DOHH2 (cell line): ENCODE data around the gene ST7.

ENCODE experiments used
- H3F3A ChIP-seq: fragments of 200-600 bp; sonication (generic), shearing (Covaris generic); 2 replicates; pipeline ENCODE4 v1.6.0; 2016; ENCODE audit warnings: antibody characterized with exemption, mild to moderate bottlenecking; ENCODE audit not compliant: control insufficient read depth, insufficient read depth
- H3K27ac ChIP-seq: fragments of 200-600 bp; sonication (generic); 2 replicates; pipeline ENCODE4 v1.5.1; 2014; ENCODE audit warnings: low read depth, mild to moderate bottlenecking, low read length, moderate library complexity
- H3K27me3 ChIP-seq: fragments of 200-600 bp; sonication (generic); 2 replicates; pipeline ENCODE4 v1.6.1; 2014; ENCODE audit warnings: mild to moderate bottlenecking, low read length, mixed read lengths; ENCODE audit not compliant: control insufficient read depth
- H3K36me3 ChIP-seq: fragments of 200-600 bp; sonication (generic); 2 replicates; pipeline ENCODE4 v1.6.1; 2014; ENCODE audit warnings: mild to moderate bottlenecking, low read length, moderate library complexity, mixed read lengths; ENCODE audit not compliant: control insufficient read depth
- H3K4me1 ChIP-seq: fragments of 200-600 bp; sonication (generic); 2 replicates; pipeline ENCODE4 v1.6.1; 2014; ENCODE audit warnings: mild to moderate bottlenecking, low read length, mixed read lengths; ENCODE audit not compliant: control insufficient read depth
- H3K4me2 ChIP-seq: fragments of 200-600 bp; sonication (generic); 2 replicates; pipeline ENCODE4 v1.6.0; 2014; ENCODE audit warnings: mild to moderate bottlenecking, low read length, moderate library complexity
- H3K4me3 ChIP-seq: fragments of 200-600 bp; sonication (generic); 2 replicates; pipeline ENCODE4 v1.5.1; 2014; ENCODE audit warnings: mild to moderate bottlenecking, low read length, mixed read lengths
- H3K79me2 ChIP-seq: fragments of 200-600 bp; sonication (generic); 2 replicates; pipeline ENCODE4 v1.6.1; 2014; ENCODE audit warnings: mild to moderate bottlenecking, low read length, mixed read lengths; ENCODE audit not compliant: control insufficient read depth
- H3K9me2 ChIP-seq: fragments of 200-600 bp; sonication (generic); replicated peaks from 2 replicates; pipeline ENCODE4 v1.6.1; 2014; ENCODE audit warnings: mild to moderate bottlenecking, low read length, mixed read lengths; ENCODE audit not compliant: control insufficient read depth
- H3K9me3 ChIP-seq: fragments of 200-600 bp; sonication (generic); 2 replicates; pipeline ENCODE4 v1.6.1; 2014; ENCODE audit warnings: antibody characterized with exemption, low read length, mixed read lengths; ENCODE audit not compliant: control insufficient read depth, insufficient read depth
- H4K20me1 ChIP-seq: fragments of 200-600 bp; sonication (generic); 2 replicates; pipeline ENCODE4 v1.6.0; 2014; ENCODE audit warnings: low read depth, mild to moderate bottlenecking, antibody characterized with exemption, low read length, moderate library complexity; ENCODE audit not compliant: control insufficient read depth, insufficient read depth
- EZH2phosphoT487 ChIP-seq: fragments of 200-600 bp; sonication (generic); IDR thresholded peaks from 2 replicates; pipeline ENCODE4 v1.6.1; 2017; ENCODE audit warnings: borderline replicate concordance, mild to moderate bottlenecking, antibody characterized with exemption, low read length, moderate library complexity, mixed read lengths
- TF ChIP-seq, protein P1 (sequence below): fragments of 200-600 bp; sonication (generic); IDR thresholded peaks from one replicate; pipeline ENCODE4 v1.5.1; 2014; ENCODE audit warnings: antibody characterized with exemption, mild to moderate bottlenecking, low read depth, low read length; ENCODE audit not compliant: poor library complexity, severe bottlenecking

The ST7 gene

DNA sequence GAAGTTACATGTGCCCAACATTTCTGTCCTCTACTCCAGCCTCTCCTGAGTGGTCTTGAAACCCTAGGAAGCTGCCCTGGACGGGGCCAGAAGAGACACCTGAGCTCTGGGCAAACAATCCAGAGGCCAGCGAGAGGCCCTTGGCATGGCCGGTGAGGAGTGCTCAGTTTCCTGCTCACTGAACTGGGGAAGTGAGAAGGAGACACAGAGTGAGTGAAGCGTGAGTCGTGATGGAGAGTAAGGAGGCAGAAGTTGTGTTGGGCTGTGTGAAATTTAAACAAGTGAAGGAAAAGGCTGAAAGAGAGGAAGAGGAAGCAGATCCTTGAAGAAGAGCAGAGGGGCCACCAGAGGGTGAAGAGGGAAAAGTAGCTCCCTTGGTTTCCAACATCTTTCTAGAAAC lies 296.4 kb downstream of the ST7 start:
- no peaks in the 10 kb centered on the region for H3K36me3 ChIP-seq
- no peak overlapping the region for H3K27ac ChIP-seq
- TF ChIP-seq, protein P1, sequence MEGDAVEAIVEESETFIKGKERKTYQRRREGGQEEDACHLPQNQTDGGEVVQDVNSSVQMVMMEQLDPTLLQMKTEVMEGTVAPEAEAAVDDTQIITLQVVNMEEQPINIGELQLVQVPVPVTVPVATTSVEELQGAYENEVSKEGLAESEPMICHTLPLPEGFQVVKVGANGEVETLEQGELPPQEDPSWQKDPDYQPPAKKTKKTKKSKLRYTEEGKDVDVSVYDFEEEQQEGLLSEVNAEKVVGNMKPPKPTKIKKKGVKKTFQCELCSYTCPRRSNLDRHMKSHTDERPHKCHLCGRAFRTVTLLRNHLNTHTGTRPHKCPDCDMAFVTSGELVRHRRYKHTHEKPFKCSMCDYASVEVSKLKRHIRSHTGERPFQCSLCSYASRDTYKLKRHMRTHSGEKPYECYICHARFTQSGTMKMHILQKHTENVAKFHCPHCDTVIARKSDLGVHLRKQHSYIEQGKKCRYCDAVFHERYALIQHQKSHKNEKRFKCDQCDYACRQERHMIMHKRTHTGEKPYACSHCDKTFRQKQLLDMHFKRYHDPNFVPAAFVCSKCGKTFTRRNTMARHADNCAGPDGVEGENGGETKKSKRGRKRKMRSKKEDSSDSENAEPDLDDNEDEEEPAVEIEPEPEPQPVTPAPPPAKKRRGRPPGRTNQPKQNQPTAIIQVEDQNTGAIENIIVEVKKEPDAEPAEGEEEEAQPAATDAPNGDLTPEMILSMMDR = no peak
- TF ChIP-seq EZH2phosphoT487 = no peak
- H3K9me2 ChIP-seq = no peaks in the 10 kb centered on the region
- H3F3A ChIP-seq = no peaks in the 10 kb centered on the region
- no peak overlapping the region for H3K4me3 ChIP-seq
- H3K4me2 ChIP-seq = no peak overlapping the region
- peaks cover 20% of the 10 kb centered on the region for H3K27me3 ChIP-seq
- H3K4me1 ChIP-seq = no peaks in the 10 kb centered on the region
- H3K79me2 ChIP-seq = no peaks in the 10 kb centered on the region
- no peaks in the 10 kb centered on the region for H4K20me1 ChIP-seq
- peaks cover 3% of the 10 kb centered on the region; the same call in 1 of the 2 replicates for H3K9me3 ChIP-seq

DNA sequence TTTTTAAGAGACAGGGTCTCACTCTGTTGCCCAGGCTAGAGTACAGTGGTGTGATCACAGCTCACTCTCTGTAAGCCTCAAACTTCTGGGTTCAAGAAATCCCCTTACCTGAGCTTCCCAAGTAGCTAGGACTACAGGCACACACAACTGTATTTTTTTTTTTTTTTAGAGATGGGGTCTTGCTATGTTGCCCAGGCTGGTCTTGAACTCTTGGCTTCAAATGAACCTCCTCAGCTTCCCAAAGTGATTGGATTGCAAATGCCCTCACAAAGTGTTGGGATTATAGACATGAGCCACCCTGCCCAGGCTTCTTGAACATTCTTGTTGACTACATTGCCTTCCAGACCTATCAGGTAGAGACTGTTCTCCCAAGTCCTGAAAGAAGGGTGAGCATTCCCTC lies 296.9 kb downstream of the ST7 start:
- Histone ChIP-seq H3F3A (no peaks in the 10 kb centered on the region), H3K9me3 (peaks cover 3% of the 10 kb centered on the region; the same call in 1 of the 2 replicates), H3K36me3 (no peaks in the 10 kb centered on the region), H4K20me1 (no peaks in the 10 kb centered on the region), H3K27ac (no peak overlapping the region), H3K79me2 (no peaks in the 10 kb centered on the region), H3K4me2 (no peak overlapping the region), H3K4me1 (no peaks in the 10 kb centered on the region), H3K27me3 (peaks cover 20% of the 10 kb centered on the region), H3K9me2 (no peaks in the 10 kb centered on the region), H3K4me3 (no peak overlapping the region)
- TF ChIP-seq EZH2phosphoT487 = no peak
- TF ChIP-seq, protein P1 = no peak

DNA sequence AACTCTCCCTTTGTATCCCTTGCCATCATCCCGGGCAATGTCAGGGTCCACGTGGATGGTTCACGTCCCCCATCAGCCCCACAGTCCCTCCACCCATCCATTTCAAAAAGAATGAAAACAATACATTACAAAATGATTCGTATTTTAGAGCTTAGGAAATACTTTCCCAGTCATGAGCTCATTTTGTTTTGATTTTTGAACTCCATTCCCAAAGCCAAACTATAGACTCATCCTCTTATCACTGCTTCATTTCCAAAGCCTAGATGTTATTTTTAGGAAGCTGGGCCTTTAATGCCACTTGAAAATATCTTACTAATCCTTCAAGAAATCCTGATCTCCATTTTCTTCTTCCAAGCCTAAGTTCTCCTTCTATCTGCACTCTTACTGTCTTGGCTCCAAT lies 297.5 kb downstream of the ST7 start:
- peaks cover 20% of the 10 kb centered on the region for H3K27me3 ChIP-seq
- no peak for TF ChIP-seq EZH2phosphoT487
- TF ChIP-seq, protein P1 = no peak

DNA sequence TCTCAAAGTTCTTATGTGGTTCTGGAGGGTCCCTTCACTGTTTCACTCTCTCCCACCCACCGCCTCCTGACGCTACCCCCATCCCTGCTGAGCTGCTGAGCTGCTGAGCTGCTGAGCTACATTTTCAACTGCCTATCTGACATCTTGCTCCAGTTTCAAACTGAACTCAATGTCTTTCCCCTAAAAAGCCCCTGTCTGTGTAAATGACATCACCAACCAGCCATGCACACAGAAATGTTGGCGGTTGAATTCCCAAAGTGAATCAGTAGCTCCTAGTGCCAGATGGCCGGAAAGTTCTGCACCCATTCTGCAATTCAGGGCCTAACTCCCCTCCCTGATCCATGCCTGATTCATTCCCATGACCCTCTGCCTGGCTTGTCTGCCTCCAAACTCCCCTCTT lies 298.4 kb downstream of the ST7 start:
- H3K79me2 ChIP-seq = no peaks in the 10 kb centered on the region
- H3K36me3 ChIP-seq = no peaks in the 10 kb centered on the region
- H3K27ac ChIP-seq = no peak overlapping the region
- H3F3A ChIP-seq = no peaks in the 10 kb centered on the region
- H3K4me1 ChIP-seq = no peaks in the 10 kb centered on the region
- no peaks in the 10 kb centered on the region for H4K20me1 ChIP-seq
- no peaks in the 10 kb centered on the region for H3K9me3 ChIP-seq
- H3K9me2 ChIP-seq = no peaks in the 10 kb centered on the region
- TF ChIP-seq EZH2phosphoT487 = no peak
- TF ChIP-seq, protein P1 = no peak
- no peak overlapping the region for H3K4me2 ChIP-seq
- H3K27me3 ChIP-seq = peaks cover 24% of the 10 kb centered on the region
- no peak overlapping the region for H3K4me3 ChIP-seq

More for the DNA sequence above, 297.5 kb downstream of the ST7 start:
- Histone ChIP-seq H3K9me3 (no peaks in the 10 kb centered on the region), H3K4me3 (no peak overlapping the region), H3K36me3 (no peaks in the 10 kb centered on the region), H3K4me2 (no peak overlapping the region), H4K20me1 (no peaks in the 10 kb centered on the region), H3K27ac (no peak overlapping the region), H3F3A (no peaks in the 10 kb centered on the region), H3K79me2 (no peaks in the 10 kb centered on the region), H3K9me2 (no peaks in the 10 kb centered on the region), H3K4me1 (no peaks in the 10 kb centered on the region)
